Psoas muscle (tissue), 8 donors: ENCODE measurements around the gene PLIN4. TPM values are rescaled to one million over a fixed set of nuclear protein-coding genes. Genes with fewer than 3 reads are reported as not detected.

Experiments
- ATAC-seq, 4 donors: fragments of 200-7000 bp; cut with Tn5 transposase; one replicate each; pipeline ENCODE4 v1.9.1; 2020; ENCODE audit warnings: moderate library complexity in 3 of 4, mild to moderate bottlenecking in 2 of 4
- DNase-seq, 2 donors: peaks; one replicate each; pipeline ENCODE4 v3.0.0-alpha.2; 2020
- H3K27ac ChIP-seq: fragments of 200-600 bp; one replicate; pipeline ENCODE4 v1.8.0; 2022
- H3K27me3 ChIP-seq, 3 donors: fragments of 200-600 bp in 1 of 3; one replicate each; pipeline versions ENCODE4 v1.6.1 to v1.8.0; 2013 to 2022; ENCODE audit warnings: low read length in 2 of 3, mild to moderate bottlenecking in 2 of 3, moderate library complexity in 1 of 3; ENCODE audit not compliant: insufficient read depth in 3 of 3
- H3K36me3 ChIP-seq, 2 donors: fragments of 200-600 bp in 1 of 2; one replicate each; pipeline versions ENCODE4 v1.6.1 to v1.8.0; 2013 to 2022; ENCODE audit warnings: low read depth in 1 of 2, mild to moderate bottlenecking in 1 of 2, moderate library complexity in 1 of 2; ENCODE audit not compliant: insufficient read depth in 1 of 2
- H3K4me1 ChIP-seq: fragments of 200-600 bp; one replicate; pipeline ENCODE4 v1.8.0; 2022
- H3K4me3 ChIP-seq: fragments of 200-600 bp; one replicate; pipeline ENCODE4 v1.8.0; 2022; ENCODE audit warnings: mild to moderate bottlenecking
- H3K9me3 ChIP-seq: fragments of 200-600 bp; one replicate; pipeline ENCODE4 v1.8.0; 2022
- WGBS, 3 donors: extraction: QIAGEN DNeasy Blood & Tissue Kit; methylation state at CpG; one replicate each; pipeline versions ENCODE4 v1.1.6 to v1.1.7; 2013; 5-methylcytosine and 5-hydroxymethylcytosine counted together
- intact Hi-C, 2 donors: fragments of 100-400 bp; cut with DNase I; formaldehyde crosslinking; loops; one replicate each; pipeline versions ENCODE4 v1.11.0 to v1.14.2; 2022
- polyA plus RNA-seq, 3 donors: library from polyadenylated mRNA; stranded (reverse); fragments of 200-250 nt; gene quantifications; one replicate each; pipeline ENCODE4 v1.2.3, GENCODE V29; 2013
- total RNA-seq, 4 donors: library from RNA; stranded (reverse); fragmentation: NEBNext Ultra II Directional in 2 of 4; extraction: Animal tissue kit (Norgen Biotek cat#: 25700) in 2 of 4; gene quantifications; one replicate each; pipeline versions ENCODE4 v1.2.1 to v1.2.4, GENCODE V29; 2021 to 2023
- TF ChIP-seq, protein P1 (sequence below): fragments of 200-600 bp; IDR thresholded peaks from one replicate; pipeline ENCODE4 v1.8.0; 2022; ENCODE audit warnings: antibody characterized with exemption
- donor health status: healthy with polysubstance abuse.
- donor health status: DM: no; HTN: no; CAD: no; lungs with moderate emphysema.
- donor health status: Bipolar disorder and iron deficiency.
- donor health status: healthy.
- donor health status: DM: yes; HTN: yes; CAD: no.
- donor health status: DM: no; HTN: no; CAD: no.
- donor health status: DM: no; HTN: no; CAD: no.
- donor health status: DM: yes; HTN: yes; CAD: no.

Gene PLIN4
- total and polyA plus RNA-seq, 7 donors = 29.0 to 309 (median 115) TPM

DNA sequence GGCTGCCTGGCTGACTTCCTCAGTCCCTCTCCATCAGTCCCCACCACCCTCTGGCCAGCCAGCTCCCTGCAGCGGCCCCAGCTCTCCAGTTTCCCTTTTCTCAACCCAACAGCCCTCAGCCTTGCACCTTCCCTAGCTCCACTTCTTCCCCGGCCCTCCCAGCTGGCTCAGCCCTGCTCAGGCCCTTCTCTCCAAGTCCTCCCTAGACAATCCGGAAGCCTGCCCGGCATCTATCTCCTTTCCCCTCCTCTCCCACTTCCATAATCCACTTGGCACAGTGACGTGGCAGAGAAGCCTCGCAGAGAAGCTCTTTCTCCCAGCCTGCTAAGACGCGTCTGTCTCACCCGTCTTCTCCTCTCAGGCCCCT, 61.8 kb downstream of the PLIN4 start:
- intact Hi-C loops = loop anchor here (5.0 kb wide), 1 partner anchor 54 kb away; the partner anchor contains the start of genes CHAF1A (in 2 of the 2) and SH3GL1 (in 2 of the 2)
- peak in 2 of 4 donors; percentile 4 for ATAC-seq
- 3 to 5% (median 5%) methylated on average over 9 of the region's 9 CpGs for WGBS, 3 donors
- Histone ChIP-seq H3K36me3 (peaks cover 0 to 30% of the 10 kb centered on the region in 2 donors), H3K27ac (peak overlapping the region; percentile 84), H3K4me3 (peak overlapping the region; percentile 74), H3K9me3 (no peaks in the 10 kb centered on the region), H3K27me3 (no peaks in the 10 kb centered on the region), H3K4me1 (peaks cover 29% of the 10 kb centered on the region)
- TF ChIP-seq, protein P1, sequence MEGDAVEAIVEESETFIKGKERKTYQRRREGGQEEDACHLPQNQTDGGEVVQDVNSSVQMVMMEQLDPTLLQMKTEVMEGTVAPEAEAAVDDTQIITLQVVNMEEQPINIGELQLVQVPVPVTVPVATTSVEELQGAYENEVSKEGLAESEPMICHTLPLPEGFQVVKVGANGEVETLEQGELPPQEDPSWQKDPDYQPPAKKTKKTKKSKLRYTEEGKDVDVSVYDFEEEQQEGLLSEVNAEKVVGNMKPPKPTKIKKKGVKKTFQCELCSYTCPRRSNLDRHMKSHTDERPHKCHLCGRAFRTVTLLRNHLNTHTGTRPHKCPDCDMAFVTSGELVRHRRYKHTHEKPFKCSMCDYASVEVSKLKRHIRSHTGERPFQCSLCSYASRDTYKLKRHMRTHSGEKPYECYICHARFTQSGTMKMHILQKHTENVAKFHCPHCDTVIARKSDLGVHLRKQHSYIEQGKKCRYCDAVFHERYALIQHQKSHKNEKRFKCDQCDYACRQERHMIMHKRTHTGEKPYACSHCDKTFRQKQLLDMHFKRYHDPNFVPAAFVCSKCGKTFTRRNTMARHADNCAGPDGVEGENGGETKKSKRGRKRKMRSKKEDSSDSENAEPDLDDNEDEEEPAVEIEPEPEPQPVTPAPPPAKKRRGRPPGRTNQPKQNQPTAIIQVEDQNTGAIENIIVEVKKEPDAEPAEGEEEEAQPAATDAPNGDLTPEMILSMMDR = no peak
- peak; percentile 19 to 55 for DNase-seq

DNA sequence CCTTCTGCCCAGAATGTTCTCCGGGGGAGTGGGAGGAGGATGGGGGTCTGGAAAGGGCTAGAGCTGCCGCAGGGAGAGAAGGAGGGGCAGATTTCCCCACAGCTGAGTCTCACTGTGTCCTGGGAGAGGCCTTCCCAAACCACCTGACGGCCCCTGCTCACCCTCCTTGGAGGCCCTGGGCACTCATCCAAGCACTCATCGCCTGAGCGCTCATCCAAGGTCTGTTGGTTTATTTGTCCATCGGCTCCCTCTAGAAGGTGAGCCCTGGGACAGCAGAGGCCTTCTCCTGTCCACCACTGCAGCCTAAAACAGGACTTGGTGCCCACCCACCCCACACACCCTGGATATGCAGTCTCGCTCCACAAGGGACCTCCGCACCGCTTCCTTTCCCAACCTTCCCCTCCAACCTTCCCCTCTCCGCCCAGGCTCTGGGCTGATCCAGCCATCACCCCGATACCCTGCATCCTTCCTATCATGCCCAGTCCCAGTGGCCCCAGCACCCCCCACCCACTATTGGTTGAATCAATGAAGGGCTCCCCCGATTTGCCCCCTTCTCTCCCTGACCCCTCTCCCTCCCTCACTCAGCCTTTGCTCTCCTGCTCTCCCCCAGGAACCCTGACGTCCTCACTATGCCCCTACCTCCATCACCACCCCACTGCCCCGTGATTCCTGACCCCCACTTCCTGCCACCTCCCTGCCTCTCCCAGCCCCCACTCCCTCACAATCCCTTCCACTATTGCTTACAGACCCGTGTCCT, 62.4 kb downstream of the PLIN4 start:
- Histone ChIP-seq H3K27me3 (no peaks in the 10 kb centered on the region), H3K9me3 (no peaks in the 10 kb centered on the region), H3K36me3 (peaks cover 0 to 36% of the 10 kb centered on the region in 2 donors), H3K4me1 (peaks cover 29% of the 10 kb centered on the region), H3K4me3 (peak overlapping the region; percentile 74), H3K27ac (peak overlapping the region; percentile 84)
- TF ChIP-seq, protein P1 = no peak
- WGBS, 3 donors = 31 to 35% (median 35%) methylated on average over 14 to 15 of the region's 15 CpGs
- peak; percentile 61 to 78 (median 77) for ATAC-seq
- peak; percentile 74 to 88 for DNase-seq
- intact Hi-C loops = loop anchor here (5.0 kb wide), 1 partner anchor 54 kb away; the partner anchor contains the start of genes CHAF1A (in 2 of the 2) and SH3GL1 (in 2 of the 2)

DNA sequence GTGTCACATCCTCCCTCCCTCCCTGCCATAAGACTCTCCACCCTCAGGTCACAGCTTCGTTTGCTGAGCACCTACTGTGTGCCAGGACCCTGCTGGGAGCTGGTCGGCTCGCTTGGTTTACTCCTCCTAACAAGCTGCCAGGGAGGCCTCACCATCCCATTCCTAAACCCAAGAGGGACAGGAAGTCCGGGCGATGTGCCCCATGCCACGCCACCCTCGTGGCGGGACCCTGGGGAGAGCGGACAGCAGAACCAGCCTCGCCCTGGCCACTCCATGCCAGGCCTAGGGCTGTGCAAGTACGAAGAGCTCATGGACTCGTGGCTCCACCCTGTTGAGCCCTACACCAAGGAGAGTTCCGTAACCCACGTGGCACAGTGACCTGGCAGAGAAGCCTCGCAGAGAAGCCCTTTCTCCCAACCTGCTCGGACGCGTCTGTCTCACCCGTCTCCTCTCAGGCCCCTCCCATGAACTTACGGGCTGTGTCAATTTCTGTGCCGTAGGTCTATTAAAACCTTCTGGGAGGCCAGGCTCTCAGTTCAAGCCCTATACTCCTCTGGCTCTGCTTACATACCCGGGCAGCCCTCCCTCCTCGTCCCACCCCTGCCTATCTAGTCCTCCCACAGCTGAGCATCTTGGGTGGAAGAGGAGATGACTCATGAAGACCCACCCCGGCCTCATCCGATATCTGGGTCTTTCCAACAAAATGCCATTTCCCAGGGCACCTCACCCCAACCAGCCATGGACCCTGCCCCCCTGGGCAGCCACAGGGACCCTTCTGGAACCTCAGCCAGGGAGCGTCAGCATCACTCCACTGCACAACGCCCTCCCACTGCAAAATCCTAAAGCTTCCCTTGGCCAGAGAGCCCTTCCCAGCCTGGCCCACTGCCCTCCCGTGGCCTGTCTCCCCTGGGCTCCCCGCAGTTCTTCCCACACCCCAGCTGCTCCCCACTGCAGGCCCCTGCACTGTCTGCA, 63.3 kb downstream of the PLIN4 start:
- H3K27me3 ChIP-seq = no peaks in the 10 kb centered on the region
- H3K4me3 ChIP-seq = peak overlapping the region; percentile 74
- TF ChIP-seq, protein P1 = no peak
- DNase-seq (peak; percentile 52 to 70), ATAC-seq (peak; percentile 50 to 67 (median 58))
- peaks cover 0 to 44% of the 10 kb centered on the region in 2 donors for H3K36me3 ChIP-seq
- no peaks in the 10 kb centered on the region for H3K9me3 ChIP-seq
- peaks cover 29% of the 10 kb centered on the region for H3K4me1 ChIP-seq
- WGBS, 3 donors = 38 to 57% (median 40%) methylated on average over 24 to 29 of the region's 29 CpGs
- intact Hi-C loops = loop anchor here (5.0 kb wide), 1 partner anchor 53 kb away; the partner anchor contains the start of genes CHAF1A (in 2 of the 2) and SH3GL1 (in 2 of the 2)
- H3K27ac ChIP-seq = peak overlapping the region; percentile 84

DNA sequence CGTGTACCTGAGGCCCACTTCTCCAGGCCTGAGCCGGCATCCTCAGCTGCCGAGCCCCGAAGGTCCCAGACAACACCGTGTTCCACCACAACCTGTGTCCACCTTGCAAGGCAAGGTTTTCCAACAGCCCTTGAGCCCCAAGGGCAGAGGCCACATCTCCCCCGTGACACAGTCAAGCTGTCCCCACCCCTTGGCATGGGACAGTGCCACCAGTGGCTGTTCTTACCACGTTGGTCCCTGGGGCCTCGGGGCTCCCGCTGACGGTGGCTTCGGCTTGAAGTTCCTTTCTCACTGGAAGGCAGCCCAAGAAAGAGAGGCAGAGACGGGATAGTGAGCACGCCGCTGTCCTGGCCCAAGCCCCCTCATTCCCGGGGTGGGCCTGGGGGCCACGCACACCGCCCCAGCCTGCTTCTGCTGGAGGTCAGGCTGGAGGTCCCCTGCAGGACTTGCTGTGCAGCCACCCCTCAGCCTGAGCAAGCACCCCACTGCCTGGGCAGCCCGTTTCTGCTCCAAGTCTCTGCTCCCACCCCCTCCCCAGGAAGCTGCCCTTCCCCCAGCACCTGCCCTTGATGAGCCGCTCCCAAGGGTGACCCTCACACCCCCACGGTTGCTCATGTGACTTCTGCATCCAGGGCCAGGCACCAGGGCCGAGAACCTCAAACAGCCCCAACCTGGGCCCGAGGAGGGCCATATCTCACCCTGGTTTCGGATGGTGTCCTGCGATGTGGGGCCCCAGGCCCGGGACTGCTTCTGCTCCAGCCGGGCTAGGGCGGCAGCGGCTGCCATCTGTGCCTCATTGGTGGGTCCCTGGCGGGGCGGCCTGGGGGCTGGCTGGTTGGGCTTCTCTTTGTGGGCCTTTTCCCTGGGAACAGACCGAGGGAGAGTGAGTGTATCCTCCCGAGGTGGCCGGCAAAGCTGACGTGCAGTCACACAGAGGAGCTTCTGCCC, 64.8 kb downstream of the PLIN4 start:
- H3K27ac ChIP-seq = no peak overlapping the region
- no peaks in the 10 kb centered on the region for H3K27me3 ChIP-seq
- ATAC-seq (no peak), DNase-seq (no peak)
- WGBS, 3 donors = 62 to 74% (median 64%) methylated on average over 31 to 34 of the region's 34 CpGs
- TF ChIP-seq, protein P1 = no peak
- intact Hi-C loops = no loop called here
- no peak overlapping the region for H3K4me3 ChIP-seq
- H3K9me3 ChIP-seq = no peaks in the 10 kb centered on the region
- peaks cover 34% of the 10 kb centered on the region for H3K4me1 ChIP-seq
- peaks cover 0 to 60% of the 10 kb centered on the region in 2 donors for H3K36me3 ChIP-seq
